ENCODE results near the gene TNFRSF12A. TPM values are rescaled to one million over a fixed set of nuclear protein-coding genes. Genes with fewer than 3 reads are reported as not detected.

Gene TNFRSF12A
- polyA plus RNA-seq, 2 of the 4 experiments (the other 2 are of a cell fraction), result 111 to 314 TPM

GRCh38 chr16:3020604-3021448 is 658 bp downstream of the TNFRSF12A start (continued):
- no peak for TF ChIP-seq RFX5 (IDR thresholded peaks at IDR 0.05)
- peak; percentile 94 for TF ChIP-seq MAX (IDR thresholded peaks at IDR 0.05)
- TF ChIP-seq E2F6 (IDR thresholded peaks at IDR 0.05; ENCODE audit: borderline replicate concordance, low read depth), result peak; percentile 79
- TF ChIP-seq FOSL2 (IDR thresholded peaks at IDR 0.05), result peak; percentile 98
- peak; percentile 99 for TF ChIP-seq FOSL2 (CRISPR knock-in tag; IDR thresholded peaks at IDR 0.05)
- TF ChIP-seq SMC3 (IDR thresholded peaks at IDR 0.05), result no peak
- no peak for TF ChIP-seq SREBF2 (IDR thresholded peaks at IDR 0.05)
- TF ChIP-seq HES2 (IDR thresholded peaks at IDR 0.05), result no peak
- TF ChIP-seq ZC3H11A (IDR thresholded peaks at IDR 0.05), result no peak
- no peak; the same call in none of the 2 replicates for TF ChIP-seq POLR2A (IDR thresholded peaks at IDR 0.05; ENCODE audit: low read length)
- TF ChIP-seq BCL3 (IDR thresholded peaks at IDR 0.05), result no peak; the same call in 1 of the 3 replicates
- TF ChIP-seq MAFK (IDR thresholded peaks at IDR 0.05; ENCODE audit: partially characterized antibody), result no peak
- no peak for TF ChIP-seq KDM1A (IDR thresholded peaks at IDR 0.05; ENCODE audit: low read depth)
- no peak for TF ChIP-seq BHLHE40 (IDR thresholded peaks at IDR 0.05; ENCODE audit: low read depth, low read length)
- peak; percentile 84; the same call in 1 of the 2 replicates for TF ChIP-seq MYC (IDR thresholded peaks at IDR 0.05; ENCODE audit: borderline replicate concordance, low read length)
- no peak for TF ChIP-seq RNF2 (IDR thresholded peaks at IDR 0.05; ENCODE audit: borderline replicate concordance, low read depth)
- TF ChIP-seq EP300 (IDR thresholded peaks at IDR 0.05), result peak; percentile 60 to 80; a peak in 3 of 5 replicates
- peak; percentile 95 for TF ChIP-seq JUNB (IDR thresholded peaks at IDR 0.05)
- TF ChIP-seq HOXB5 (CRISPR knock-in tag; IDR thresholded peaks at IDR 0.05), result no peak; the same call in 1 of the 2 replicates
- peak; percentile 97 for TF ChIP-seq TFCP2L1 (CRISPR knock-in tag; IDR thresholded peaks at IDR 0.05)
- no peak for TF ChIP-seq CBX2 (IDR thresholded peaks at IDR 0.05; ENCODE audit: borderline replicate concordance, low read depth)
- peak; percentile 92; the same call in 1 of the 2 replicates for TF ChIP-seq HOXA7 (CRISPR knock-in tag; IDR thresholded peaks at IDR 0.05)
- TF ChIP-seq REST (IDR thresholded peaks at IDR 0.05), result 0 out of 2 replicates have a peak, but pooled peaks have one; percentile 16
- no peak for TF ChIP-seq HOXB13 (CRISPR knock-in tag; IDR thresholded peaks at IDR 0.05; ENCODE audit: low read depth)
- no peak for TF ChIP-seq FOXS1 (CRISPR knock-in tag; IDR thresholded peaks at IDR 0.05)
